Choroid plexus epithelial cell (primary cell): ENCODE results near the gene COPG1.

Experiments used
- DNase-seq: peaks from one replicate; pipeline ENCODE4 v3.0.0-alpha.2; 2010; ENCODE audit warnings: low read depth
- H3K4me3 ChIP-seq: 2 replicates; pipeline ENCODE4 v1.5.1; 2011; ENCODE audit warnings: low read depth, mild to moderate bottlenecking, control low read depth, low read length, moderate library complexity
- TF ChIP-seq, protein P1 (sequence below): conservative IDR thresholded peaks from 2 replicates; pipeline ENCODE4 v1.5.1; 2011; ENCODE audit warnings: low read depth, mild to moderate bottlenecking, control low read depth, inconsistent platforms, low read length, moderate library complexity

COPG1 gene

DNA sequence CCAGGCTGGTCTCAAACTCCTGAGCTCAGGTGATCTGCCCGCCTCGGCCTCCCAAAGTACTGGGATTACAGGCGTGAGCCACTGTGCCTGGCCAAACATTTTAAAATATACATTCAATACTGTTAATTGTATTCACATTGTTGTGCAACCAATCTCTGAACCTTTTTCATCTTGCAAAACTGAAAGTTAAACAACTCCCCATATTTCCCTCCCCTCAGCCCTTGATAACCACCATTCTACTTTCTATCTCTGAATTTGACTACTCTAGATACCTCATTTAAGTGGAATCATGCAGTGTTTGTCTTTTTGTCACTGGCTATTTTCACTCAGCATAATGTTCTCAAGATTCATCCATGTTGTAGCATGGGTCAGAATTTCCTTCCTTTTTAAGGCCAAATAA lies 59.2 kb downstream of the COPG1 start:
- TF ChIP-seq, protein P1, sequence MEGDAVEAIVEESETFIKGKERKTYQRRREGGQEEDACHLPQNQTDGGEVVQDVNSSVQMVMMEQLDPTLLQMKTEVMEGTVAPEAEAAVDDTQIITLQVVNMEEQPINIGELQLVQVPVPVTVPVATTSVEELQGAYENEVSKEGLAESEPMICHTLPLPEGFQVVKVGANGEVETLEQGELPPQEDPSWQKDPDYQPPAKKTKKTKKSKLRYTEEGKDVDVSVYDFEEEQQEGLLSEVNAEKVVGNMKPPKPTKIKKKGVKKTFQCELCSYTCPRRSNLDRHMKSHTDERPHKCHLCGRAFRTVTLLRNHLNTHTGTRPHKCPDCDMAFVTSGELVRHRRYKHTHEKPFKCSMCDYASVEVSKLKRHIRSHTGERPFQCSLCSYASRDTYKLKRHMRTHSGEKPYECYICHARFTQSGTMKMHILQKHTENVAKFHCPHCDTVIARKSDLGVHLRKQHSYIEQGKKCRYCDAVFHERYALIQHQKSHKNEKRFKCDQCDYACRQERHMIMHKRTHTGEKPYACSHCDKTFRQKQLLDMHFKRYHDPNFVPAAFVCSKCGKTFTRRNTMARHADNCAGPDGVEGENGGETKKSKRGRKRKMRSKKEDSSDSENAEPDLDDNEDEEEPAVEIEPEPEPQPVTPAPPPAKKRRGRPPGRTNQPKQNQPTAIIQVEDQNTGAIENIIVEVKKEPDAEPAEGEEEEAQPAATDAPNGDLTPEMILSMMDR = no peak
- no peak for DNase-seq
- no peak overlapping the region for H3K4me3 ChIP-seq

DNA sequence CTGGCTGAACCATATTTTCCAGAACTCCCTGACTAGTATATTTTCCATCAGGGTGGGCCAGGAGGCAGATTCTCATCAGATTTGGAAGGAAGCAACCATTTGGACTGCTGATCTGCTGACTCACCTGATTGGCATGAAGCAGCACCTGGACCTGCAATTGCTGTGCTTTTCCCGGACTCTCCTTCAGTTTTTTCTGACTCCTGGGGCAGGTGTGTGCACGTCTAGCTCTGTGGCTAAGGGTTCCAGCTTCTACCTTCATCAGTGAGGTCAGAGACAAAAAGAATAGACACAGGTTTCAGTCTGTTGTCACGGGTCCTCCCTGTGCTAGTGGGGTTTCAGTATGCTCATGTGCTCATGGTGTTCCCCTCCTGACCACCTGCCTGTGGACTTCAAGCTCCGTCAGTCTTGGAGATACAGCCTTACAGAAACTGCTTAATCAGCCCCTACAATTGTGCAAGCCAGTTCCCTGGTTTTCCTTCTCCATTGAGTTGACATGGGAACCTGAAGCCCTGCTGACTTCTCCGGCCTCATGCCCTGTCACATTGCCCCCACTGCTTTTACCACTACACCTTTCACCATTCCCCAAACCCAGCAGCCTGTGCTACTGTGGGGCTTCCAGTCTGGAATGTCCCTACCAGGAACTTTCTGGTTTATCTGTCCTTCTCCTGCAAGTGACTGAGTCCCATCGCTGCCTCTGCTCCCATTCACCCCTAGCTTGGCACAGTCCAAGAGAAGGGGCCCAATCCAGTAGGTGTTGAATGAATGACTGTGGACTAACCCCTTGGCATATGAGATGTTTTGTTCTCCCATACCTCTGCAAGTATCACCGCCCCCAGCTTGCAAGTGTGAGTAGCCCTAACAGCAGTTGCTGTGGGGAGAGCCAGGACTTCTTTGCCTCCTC lies 61.0 kb downstream of the COPG1 start:
- no peak for DNase-seq
- TF ChIP-seq, protein P1 = no peak
- no peak overlapping the region for H3K4me3 ChIP-seq

DNA sequence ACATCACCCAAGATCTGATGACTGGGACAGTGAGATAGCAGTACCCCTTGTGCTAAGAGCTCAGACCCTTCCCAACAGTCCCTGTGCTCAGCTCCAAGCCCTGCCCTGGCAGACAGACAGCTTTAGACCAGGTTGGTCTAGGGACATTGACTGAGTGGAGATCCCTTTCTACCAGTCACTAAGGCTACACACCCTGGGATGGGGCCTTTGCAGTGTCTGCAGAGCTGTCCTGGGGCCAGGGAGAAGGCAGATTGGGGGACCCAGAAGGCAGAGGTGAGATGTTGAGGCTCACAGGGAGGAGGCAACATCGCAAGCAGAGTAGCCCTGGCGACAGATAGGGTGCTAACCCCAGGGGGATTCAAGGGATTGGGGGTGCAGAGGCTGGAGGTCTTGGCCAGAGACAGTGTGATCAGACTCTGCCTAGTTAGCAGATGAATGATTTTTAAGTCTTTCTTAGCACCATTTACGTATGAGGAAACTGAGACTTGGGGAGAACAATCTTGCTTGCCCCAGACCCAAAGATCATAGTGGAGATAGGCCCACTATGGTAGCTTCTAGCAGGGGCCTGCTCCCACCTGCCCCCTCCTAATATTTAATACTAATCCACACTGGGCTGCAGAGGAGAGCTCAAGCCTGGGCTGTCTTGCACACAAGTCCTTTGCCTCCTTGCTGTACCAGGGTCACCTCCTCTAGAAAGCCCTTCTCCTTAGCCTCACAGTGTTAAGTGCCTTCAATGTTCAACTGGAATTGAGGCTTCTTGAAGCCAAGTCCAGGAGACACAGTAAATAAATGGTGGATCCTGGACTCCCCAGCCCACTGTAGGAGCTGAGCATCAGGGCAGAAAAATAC lies 61.9 kb downstream of the COPG1 start:
- no peak for DNase-seq
- H3K4me3 ChIP-seq = no peak overlapping the region
- TF ChIP-seq, protein P1 = no peak

DNA sequence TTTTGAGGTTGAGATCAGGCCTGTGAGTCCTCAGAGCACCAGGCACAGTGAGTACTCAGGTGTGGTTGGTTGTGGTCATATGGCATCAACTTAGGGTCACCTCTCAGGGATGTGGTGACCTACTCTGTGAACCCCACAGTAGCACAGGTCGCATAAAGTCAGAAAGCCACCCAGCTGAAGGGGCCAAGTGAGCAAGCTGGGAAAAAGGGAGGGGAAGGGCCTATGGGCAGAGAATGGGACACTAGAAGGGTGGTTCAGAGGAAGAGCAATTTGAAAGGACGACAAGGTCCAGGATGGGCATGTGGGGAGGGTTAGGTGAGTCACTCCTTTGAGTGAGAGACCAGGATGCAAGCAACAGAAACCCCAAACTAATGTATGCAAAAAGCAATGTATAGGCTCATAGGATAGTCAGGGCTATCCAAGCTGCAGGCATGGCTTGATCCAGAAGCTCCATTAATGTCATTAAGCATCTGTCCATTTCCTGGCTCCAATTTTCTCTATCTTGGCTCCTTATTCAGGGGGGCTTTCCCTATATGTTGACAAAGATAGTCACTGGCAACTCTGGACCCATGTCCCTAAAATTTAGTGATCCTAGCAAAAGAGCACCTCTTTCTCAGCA lies 62.7 kb downstream of the COPG1 start:
- no peak for DNase-seq
- TF ChIP-seq, protein P1 = no peak

DNA sequence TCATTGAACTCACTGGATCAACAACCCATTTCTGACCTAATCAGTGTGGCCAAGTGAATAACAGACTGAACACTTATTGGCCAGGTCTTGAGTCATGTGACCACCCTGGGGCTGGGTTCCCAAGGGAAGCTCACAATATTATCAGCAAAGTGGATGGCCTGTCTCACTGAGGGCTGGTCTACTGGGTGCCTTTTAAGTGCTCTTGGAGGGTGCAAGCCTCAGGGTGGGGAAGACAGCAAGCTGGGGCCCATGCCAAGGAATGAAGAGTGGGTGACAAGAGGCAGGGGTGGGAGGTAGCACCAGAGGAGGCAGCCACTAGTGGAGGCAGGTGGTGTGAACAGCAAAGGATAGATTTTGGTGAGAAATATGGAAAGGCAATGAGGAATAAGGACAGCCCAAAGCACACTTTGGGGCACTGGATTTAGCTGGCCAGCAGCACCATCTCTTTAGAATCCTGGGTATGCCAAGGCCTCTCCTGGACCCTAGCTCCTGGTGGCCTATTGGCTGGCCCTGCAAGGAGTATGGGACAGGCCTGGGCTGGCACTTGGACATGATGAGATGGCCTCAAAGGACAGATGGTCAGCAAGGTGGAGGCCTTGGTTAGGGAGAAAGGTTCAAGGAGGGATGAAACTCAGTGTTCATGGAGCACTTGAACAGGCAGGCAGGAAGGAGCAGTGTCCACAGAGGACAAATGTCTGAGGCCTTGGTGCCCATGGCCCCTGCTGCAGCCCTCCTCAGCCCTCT lies 63.4 kb downstream of the COPG1 start:
- DNase-seq = peak; percentile 14
- no peak overlapping the region for H3K4me3 ChIP-seq
- TF ChIP-seq, protein P1 = no peak

More for the DNA sequence above, 62.7 kb downstream of the COPG1 start:
- no peak overlapping the region for H3K4me3 ChIP-seq

DNA sequence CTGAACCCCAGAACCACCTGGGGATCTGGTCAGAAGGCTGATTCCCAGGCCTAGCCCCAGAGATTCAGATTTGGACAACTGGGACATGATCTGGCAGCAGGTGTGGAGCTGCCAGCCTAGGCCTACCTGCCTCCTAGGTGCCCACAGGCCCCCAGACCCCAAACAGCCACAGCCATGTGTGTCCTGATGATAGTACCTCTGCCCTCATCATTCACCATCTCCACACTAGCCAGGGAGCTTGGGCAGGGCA lies 63.9 kb downstream of the COPG1 start:
- TF ChIP-seq, protein P1 = no peak
- no peak overlapping the region for H3K4me3 ChIP-seq
- peak; percentile 22 for DNase-seq
